ENCODE results near the gene RBM6. TPM values are rescaled to one million over a fixed set of nuclear protein-coding genes. Genes with fewer than 3 reads are reported as not detected.

RBM6 gene
- total RNA-seq, 1 experiment from 2014 or later, result 58.3 TPM

DNA sequence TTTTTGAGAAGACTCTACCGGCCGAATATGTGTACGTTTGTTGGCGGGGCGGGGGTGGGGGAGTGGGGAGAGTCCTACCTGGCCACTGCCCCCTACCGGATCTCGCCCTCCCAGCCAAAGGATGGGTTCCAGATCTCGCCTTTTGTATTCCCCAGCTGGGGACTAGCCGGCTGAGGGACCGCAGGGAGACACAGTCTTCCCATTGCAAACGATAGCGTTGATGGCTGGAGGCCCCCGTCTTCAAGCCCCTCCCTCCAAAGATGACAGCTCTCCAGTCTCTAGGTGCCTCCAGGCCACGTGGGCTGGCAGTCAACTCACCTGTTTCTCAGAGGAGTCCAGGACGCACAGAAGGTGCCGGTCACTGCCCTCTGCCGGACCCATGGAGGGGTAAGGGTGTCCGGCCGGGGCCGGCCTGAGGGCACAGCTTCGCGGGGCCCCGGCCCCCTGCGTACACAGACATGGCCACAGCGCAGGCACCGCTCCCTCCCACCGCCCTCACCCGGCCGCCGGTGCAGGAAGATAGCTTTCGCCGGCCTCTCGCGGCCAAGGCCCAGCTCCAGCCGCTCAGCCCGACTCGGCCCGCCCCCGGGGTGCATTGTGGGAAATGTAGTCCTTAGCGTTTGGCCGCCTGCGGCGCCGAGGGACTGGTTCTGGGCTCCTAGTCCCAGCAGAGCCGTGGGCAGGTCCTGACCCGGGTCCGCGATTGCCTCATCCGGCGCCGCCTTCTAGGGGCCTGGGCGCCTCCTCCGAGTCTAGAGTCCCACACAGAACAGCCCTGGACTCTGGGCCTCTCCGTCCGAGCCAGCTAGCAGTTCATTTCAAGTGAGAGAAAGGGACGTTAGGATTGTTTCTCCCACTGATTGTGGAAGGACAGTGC lies 10.4 kb upstream of the RBM6 start, which contains the start of gene MON1A (continued):
- TF ChIP-seq, protein P1, sequence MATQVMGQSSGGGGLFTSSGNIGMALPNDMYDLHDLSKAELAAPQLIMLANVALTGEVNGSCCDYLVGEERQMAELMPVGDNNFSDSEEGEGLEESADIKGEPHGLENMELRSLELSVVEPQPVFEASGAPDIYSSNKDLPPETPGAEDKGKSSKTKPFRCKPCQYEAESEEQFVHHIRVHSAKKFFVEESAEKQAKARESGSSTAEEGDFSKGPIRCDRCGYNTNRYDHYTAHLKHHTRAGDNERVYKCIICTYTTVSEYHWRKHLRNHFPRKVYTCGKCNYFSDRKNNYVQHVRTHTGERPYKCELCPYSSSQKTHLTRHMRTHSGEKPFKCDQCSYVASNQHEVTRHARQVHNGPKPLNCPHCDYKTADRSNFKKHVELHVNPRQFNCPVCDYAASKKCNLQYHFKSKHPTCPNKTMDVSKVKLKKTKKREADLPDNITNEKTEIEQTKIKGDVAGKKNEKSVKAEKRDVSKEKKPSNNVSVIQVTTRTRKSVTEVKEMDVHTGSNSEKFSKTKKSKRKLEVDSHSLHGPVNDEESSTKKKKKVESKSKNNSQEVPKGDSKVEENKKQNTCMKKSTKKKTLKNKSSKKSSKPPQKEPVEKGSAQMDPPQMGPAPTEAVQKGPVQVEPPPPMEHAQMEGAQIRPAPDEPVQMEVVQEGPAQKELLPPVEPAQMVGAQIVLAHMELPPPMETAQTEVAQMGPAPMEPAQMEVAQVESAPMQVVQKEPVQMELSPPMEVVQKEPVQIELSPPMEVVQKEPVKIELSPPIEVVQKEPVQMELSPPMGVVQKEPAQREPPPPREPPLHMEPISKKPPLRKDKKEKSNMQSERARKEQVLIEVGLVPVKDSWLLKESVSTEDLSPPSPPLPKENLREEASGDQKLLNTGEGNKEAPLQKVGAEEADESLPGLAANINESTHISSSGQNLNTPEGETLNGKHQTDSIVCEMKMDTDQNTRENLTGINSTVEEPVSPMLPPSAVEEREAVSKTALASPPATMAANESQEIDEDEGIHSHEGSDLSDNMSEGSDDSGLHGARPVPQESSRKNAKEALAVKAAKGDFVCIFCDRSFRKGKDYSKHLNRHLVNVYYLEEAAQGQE (IDR thresholded peaks at IDR 0.05; ENCODE audit: low read depth), result no peak
- TF ChIP-seq POLR2AphosphoS5 (IDR thresholded peaks at IDR 0.05; ENCODE audit: low read depth, low read length) (peak; percentile 59), ZFX (IDR thresholded peaks at IDR 0.05) (peak; percentile 97), SP1 (IDR thresholded peaks at IDR 0.05; ENCODE audit: low read depth) (peak; percentile 62), RAD21 (IDR thresholded peaks at IDR 0.05; ENCODE audit: low read depth) (no peak; the same call in 1 of the 2 replicates)

DNA sequence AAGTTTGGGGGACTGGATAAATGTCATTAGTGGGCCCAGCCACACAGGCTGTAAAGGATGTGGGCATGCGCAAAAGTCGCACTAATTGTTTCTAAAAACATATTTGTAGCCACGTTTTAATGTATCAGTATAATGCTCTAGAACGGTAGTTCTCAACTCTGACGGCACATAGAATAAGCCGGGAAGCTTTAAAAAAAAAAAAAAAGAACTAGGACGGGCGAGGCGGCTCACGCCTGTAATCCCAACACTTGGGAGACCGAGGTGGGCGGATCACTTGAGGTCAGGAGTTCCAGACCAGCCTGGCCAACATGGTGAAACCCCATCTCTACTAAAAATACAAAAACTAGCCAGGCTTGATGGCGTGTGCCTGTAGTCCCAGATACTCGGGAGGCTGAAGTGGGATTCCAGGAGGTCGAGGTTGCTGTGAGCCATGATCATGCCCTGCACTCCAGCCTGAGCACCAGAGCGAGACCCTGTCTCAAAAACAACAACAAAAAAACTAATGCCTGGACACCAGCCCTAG lies 9.7 kb upstream of the RBM6 start:
- DNase-seq (ENCODE audit: low read depth, low spot score), result no peak
- no peaks in the 10 kb centered on the region for H3K9me3 ChIP-seq (ENCODE audit: control insufficient read depth in 1 of 2, insufficient read depth in 1 of 2, low read depth in 1 of 2, low read length in 2 of 2)

More for the DNA sequence above, 9.7 kb upstream of the RBM6 start:
- Histone ChIP-seq H3K4me2 (ENCODE audit: low read length) (peak overlapping the region; percentile 82), H2AFZ (ENCODE audit: low read depth, low read length, poor library complexity, severe bottlenecking) (peak overlapping the region; percentile 97), H3K36me3 (ENCODE audit: control insufficient read depth in 1 of 2, insufficient read depth in 2 of 2, low read length in 2 of 2) (no peaks in the 10 kb centered on the region), H4K20me1 (ENCODE audit: insufficient read depth) (no peaks in the 10 kb centered on the region), H3K4me3 (replicated peaks in 1 of 2; ENCODE audit: low read depth in 1 of 2, low read length in 2 of 2) (peak overlapping the region; percentile 52 to 68), H3K27me3 (ENCODE audit: insufficient read depth, low read length) (no peaks in the 10 kb centered on the region), H3K79me2 (ENCODE audit: insufficient read depth, low read length) (no peaks in the 10 kb centered on the region), H3K27ac (ENCODE audit: low read depth, low read length) (peak overlapping the region; percentile 67), H3K4me1 (ENCODE audit: control insufficient read depth in 1 of 2, insufficient read depth in 2 of 2, low read length in 2 of 2) (peaks cover 17 to 37% of the 10 kb centered on the region in 2 experiments), H3K9me2 (ENCODE audit: insufficient read depth) (no peaks in the 10 kb centered on the region), H3K9ac (ENCODE audit: low read length) (peak overlapping the region; percentile 64)
- CTCF ChIA-PET, result interaction anchor here (0.6 to 1.9 kb wide), 4 partner anchors 10 to 30 kb away, joined by 4 to 15 read pairs (median 4); partner anchors contain the start of gene RBM6
- no TSS peak for BruUV-seq (replicated peaks)
- intact Hi-C loops (cut with micrococcal nuclease), result no loop called here
- RAD21 ChIA-PET (ENCODE audit: low non-redundant PET in 1 of 2, low total read pairs in 2 of 2, uncharacterized antibody in 2 of 2, unreplicated experiment in 2 of 2), result no interaction called here
- ATAC-seq, result no peak
- POLR2A ChIA-PET, result interaction anchor here (0.6 to 4.4 kb wide), 6 partner anchors 10 to 836 kb away, joined by 3 to 38 read pairs (median 6); partner anchors contain the start of genes QRICH1 and RBM6
- no peak for TF ChIP-seq EGR1 (IDR thresholded peaks at IDR 0.05; ENCODE audit: low read depth)
- TF ChIP-seq SIN3A (IDR thresholded peaks at IDR 0.05; ENCODE audit: low read depth), result no peak
